Panc1 (cell line): ENCODE measurements around the gene NPLOC4.

Experiments used
- SIN3A ChIP-seq: IDR thresholded peaks from 2 replicates; pipeline ENCODE4 v1.6.1; 2012; ENCODE audit warnings: low read depth, mild to moderate bottlenecking, low read length, moderate library complexity, borderline replicate concordance; ENCODE audit not compliant: insufficient read depth
- TCF7L2 ChIP-seq: IDR thresholded peaks from 2 replicates; pipeline ENCODE4 v1.6.1; 2011; ENCODE audit warnings: mild to moderate bottlenecking, low read depth, low read length, inconsistent platforms
- TF ChIP-seq, protein P1 (sequence below): fragments of 450-650 bp; IDR thresholded peaks from 2 replicates; pipeline ENCODE4 v1.5.1; 2017; ENCODE audit warnings: mild to moderate bottlenecking
- TF ChIP-seq, protein P2 (sequence below), 2 experiments: IDR thresholded peaks; 2 replicates each; pipeline ENCODE4 v1.6.1; 2011 to 2012; ENCODE audit warnings: low read depth in 2 of 2, control low read depth in 1 of 2, low read length in 1 of 2, mild to moderate bottlenecking in 1 of 2, moderate library complexity in 1 of 2; ENCODE audit not compliant: insufficient read depth in 1 of 2

DNA sequence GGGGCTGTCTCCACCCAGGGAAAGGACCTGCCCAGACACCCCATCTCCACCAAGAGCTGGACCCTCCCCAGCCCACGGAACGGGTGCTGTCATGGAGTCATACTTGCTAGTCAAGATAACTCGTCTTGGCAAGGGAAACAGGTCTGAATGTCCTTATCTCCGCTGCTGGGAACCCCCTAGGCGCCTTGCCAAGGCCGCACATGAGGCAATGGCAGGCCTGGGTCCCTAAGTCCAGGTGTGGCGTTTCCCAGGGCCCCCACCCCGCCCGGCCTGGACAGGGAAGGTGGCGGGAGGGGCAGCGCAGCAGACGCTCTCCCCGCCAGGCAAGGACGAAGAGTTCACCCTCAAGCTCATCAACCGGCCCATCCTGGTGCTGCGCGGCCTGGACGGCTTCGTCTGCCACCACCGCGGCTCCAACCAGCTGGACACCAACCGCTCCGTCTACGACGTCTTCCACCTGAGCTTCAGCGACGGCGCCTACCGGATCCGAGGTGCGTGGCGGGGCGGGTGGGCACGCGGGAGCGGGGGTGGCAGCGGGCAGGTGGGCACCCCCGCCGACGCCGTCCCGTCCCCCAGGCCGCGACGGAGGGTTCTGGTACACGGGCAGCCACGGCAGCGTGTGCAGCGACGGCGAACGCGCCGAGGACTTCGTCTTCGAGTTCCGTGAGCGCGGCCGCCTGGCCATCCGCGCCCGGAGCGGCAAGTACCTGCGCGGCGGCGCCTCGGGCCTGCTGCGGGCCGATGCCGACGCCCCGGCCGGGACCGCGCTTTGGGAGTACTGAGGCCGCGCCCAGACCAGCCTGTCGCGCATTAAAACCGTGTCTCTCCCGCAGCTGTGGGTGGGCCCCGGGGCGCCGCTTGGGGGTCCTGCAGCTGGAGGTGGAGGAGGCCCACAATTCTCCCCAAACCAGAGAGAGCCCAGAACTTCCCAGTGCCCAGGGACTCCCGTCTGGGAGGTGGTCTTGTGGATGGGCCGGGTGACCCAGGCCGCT is 100.3 kb downstream of the NPLOC4 start:
- TF ChIP-seq, protein P1, sequence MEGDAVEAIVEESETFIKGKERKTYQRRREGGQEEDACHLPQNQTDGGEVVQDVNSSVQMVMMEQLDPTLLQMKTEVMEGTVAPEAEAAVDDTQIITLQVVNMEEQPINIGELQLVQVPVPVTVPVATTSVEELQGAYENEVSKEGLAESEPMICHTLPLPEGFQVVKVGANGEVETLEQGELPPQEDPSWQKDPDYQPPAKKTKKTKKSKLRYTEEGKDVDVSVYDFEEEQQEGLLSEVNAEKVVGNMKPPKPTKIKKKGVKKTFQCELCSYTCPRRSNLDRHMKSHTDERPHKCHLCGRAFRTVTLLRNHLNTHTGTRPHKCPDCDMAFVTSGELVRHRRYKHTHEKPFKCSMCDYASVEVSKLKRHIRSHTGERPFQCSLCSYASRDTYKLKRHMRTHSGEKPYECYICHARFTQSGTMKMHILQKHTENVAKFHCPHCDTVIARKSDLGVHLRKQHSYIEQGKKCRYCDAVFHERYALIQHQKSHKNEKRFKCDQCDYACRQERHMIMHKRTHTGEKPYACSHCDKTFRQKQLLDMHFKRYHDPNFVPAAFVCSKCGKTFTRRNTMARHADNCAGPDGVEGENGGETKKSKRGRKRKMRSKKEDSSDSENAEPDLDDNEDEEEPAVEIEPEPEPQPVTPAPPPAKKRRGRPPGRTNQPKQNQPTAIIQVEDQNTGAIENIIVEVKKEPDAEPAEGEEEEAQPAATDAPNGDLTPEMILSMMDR, result no peak
- TF ChIP-seq TCF7L2, result 0 out of 2 replicates have a peak, but pooled peaks have one; percentile 16
- TF ChIP-seq SIN3A, result peak; percentile 60; the same call in 1 of the 2 replicates
- TF ChIP-seq, protein P2, sequence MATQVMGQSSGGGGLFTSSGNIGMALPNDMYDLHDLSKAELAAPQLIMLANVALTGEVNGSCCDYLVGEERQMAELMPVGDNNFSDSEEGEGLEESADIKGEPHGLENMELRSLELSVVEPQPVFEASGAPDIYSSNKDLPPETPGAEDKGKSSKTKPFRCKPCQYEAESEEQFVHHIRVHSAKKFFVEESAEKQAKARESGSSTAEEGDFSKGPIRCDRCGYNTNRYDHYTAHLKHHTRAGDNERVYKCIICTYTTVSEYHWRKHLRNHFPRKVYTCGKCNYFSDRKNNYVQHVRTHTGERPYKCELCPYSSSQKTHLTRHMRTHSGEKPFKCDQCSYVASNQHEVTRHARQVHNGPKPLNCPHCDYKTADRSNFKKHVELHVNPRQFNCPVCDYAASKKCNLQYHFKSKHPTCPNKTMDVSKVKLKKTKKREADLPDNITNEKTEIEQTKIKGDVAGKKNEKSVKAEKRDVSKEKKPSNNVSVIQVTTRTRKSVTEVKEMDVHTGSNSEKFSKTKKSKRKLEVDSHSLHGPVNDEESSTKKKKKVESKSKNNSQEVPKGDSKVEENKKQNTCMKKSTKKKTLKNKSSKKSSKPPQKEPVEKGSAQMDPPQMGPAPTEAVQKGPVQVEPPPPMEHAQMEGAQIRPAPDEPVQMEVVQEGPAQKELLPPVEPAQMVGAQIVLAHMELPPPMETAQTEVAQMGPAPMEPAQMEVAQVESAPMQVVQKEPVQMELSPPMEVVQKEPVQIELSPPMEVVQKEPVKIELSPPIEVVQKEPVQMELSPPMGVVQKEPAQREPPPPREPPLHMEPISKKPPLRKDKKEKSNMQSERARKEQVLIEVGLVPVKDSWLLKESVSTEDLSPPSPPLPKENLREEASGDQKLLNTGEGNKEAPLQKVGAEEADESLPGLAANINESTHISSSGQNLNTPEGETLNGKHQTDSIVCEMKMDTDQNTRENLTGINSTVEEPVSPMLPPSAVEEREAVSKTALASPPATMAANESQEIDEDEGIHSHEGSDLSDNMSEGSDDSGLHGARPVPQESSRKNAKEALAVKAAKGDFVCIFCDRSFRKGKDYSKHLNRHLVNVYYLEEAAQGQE (IDR thresholded peaks at IDR 0.05; ENCODE audit: insufficient read depth in 1 of 2, low read depth in 2 of 2, low read length in 1 of 2), result 0 out of 4 replicates have a peak, but pooled peaks of 1 of the 2 experiments have one; percentile 5
